ENCODE results near the gene RNF13. TPM values are rescaled to one million over a fixed set of nuclear protein-coding genes. Genes with fewer than 3 reads are reported as not detected.
"Not testable (repeated sequence)": the region's sequence is repeated elsewhere in the genome, so short reads cannot be mapped to it uniquely, and the experiment has no call there.

RNF13 gene
- total RNA-seq, 1 donor from 2014 or later: 26.9 TPM

- Mint-ChIP-seq H3K27me3 (ENCODE audit: low read depth) (no peaks in the 10 kb centered on the region), H3K4me3 (no peak overlapping the region), H3K27ac (ENCODE audit: unreplicated experiment) (no peak overlapping the region), H3K9me3 (peaks cover 2% of the 10 kb centered on the region), H3K4me1 (peaks cover 6% of the 10 kb centered on the region), H3K36me3 (ENCODE audit: low read depth) (peaks cover 10% of the 10 kb centered on the region)
- no peak for TF ChIP-seq CTCF (conservative IDR thresholded peaks at IDR 0.05)
- no peak for DNase-seq (ENCODE audit: low read depth, low spot score)
These were observed 164.4 kb downstream of the RNF13 start for GRCh38 chr3:149977386-149977785.

DNA sequence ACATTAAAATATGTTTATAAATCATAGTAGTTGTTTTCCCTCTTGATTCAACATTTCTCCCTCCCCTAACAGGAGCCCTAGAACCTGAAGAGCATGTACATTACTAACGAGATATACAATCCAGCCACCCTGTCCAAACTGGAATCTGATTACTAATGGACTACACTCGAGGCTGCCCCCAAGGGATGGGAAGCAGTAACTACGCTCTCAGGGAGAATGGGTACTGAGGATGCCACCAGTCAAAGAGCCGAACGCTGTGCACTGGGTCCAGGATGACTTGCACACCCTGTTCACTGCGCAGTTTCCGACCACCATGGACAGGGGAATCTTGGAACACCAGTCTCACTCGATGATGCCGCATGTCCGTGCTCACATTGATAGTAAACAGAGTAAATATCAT, 169.0 kb downstream of the RNF13 start:
- not testable (repeated sequence) for H3K9me3 Mint-ChIP-seq; H3K27ac Mint-ChIP-seq (ENCODE audit: unreplicated experiment); H3K4me3 Mint-ChIP-seq; H3K27me3 Mint-ChIP-seq (ENCODE audit: low read depth); DNase-seq (ENCODE audit: low read depth, low spot score); H3K4me1 Mint-ChIP-seq
- H3K36me3 Mint-ChIP-seq (ENCODE audit: low read depth): peaks cover 10% of the 10 kb centered on the region

DNA sequence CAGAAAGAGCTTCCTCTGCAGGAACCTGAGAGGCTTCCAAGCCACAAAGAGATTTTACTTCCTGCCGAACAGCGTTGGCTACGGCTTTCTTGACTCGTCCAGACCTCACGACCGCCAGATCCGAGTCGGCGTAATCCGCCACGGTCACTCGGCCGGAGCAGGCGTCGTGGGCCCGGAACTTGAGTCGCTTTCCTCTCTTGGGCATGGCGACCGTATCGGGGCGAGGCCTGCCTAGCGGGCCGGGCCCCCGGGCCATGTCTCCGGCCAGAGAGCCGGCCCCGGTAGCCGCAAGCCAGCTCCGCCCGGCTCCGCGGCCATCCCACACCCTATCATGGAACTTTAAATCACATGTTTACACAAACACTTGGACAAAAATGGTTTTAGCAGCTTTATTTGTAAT, 170.0 kb downstream of the RNF13 start:
- not testable (repeated sequence) for DNase-seq (ENCODE audit: low read depth, low spot score); H3K27me3 Mint-ChIP-seq (ENCODE audit: low read depth); H3K36me3 Mint-ChIP-seq (ENCODE audit: low read depth); H3K9me3 Mint-ChIP-seq; H3K4me1 Mint-ChIP-seq; H3K4me3 Mint-ChIP-seq; H3K27ac Mint-ChIP-seq (ENCODE audit: unreplicated experiment)

DNA sequence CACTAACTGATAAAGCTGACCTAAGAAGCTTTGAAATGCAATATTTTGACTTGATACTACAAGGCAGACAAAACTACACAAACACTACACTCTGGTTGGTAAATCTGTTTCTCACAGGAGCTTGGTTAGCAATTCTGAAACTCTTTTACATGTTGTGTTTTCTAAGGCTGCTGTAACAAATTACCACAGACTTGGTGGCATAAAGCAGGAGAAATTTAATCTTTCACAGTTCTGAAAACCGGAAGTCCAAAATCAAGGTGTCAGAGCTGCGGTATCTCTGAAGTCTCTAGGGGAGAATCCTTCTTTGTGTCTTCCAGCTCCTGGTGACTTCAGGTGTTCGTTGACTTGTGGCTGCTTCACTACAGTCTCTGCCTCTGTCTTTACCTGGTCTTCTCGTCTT, 170.6 kb downstream of the RNF13 start:
- no peak for DNase-seq (ENCODE audit: low read depth, low spot score)
- Mint-ChIP-seq H3K4me3 (no peak overlapping the region), H3K9me3 (peaks cover 2% of the 10 kb centered on the region), H3K27me3 (ENCODE audit: low read depth) (no peaks in the 10 kb centered on the region), H3K27ac (ENCODE audit: unreplicated experiment) (no peak overlapping the region), H3K36me3 (ENCODE audit: low read depth) (peaks cover 4% of the 10 kb centered on the region), H3K4me1 (no peaks in the 10 kb centered on the region)
- TF ChIP-seq CTCF (conservative IDR thresholded peaks at IDR 0.05): no peak

DNA sequence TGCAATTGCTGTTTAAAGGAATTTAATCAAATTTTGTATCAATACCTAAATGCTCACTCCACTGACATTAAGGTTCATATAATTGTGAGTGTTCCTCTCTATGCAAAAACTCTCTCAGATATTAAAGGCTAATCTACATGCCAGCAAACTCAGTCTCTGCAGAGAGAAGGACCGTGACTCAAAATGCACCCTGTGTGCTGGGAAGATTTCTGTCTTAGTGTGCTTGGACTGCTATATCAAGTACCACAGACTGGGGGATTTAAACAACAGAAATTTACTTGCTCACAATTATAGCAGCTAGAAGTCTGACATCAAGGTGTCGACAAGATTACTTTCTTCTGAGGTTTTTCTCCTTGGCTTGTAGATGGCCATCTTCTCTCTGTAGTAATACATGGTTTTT, 176.3 kb downstream of the RNF13 start:
- Mint-ChIP-seq H3K27me3 (ENCODE audit: low read depth) (no peaks in the 10 kb centered on the region), H3K27ac (ENCODE audit: unreplicated experiment) (no peak overlapping the region), H3K9me3 (peaks cover 5% of the 10 kb centered on the region), H3K4me1 (no peaks in the 10 kb centered on the region), H3K36me3 (ENCODE audit: low read depth) (peaks cover 7% of the 10 kb centered on the region), H3K4me3 (no peak overlapping the region)
- no peak for DNase-seq (ENCODE audit: low read depth, low spot score)
- no peak for TF ChIP-seq CTCF (conservative IDR thresholded peaks at IDR 0.05)

- Mint-ChIP-seq H3K27ac (ENCODE audit: unreplicated experiment) (no peak overlapping the region), H3K9me3 (peaks cover 14% of the 10 kb centered on the region), H3K4me3 (no peak overlapping the region), H3K36me3 (ENCODE audit: low read depth) (peaks cover 13% of the 10 kb centered on the region), H3K4me1 (no peaks in the 10 kb centered on the region), H3K27me3 (ENCODE audit: low read depth) (no peaks in the 10 kb centered on the region)
- TF ChIP-seq CTCF (conservative IDR thresholded peaks at IDR 0.05): no peak
- DNase-seq (ENCODE audit: low read depth, low spot score): no peak
These were observed 177.5 kb downstream of the RNF13 start for GRCh38 chr3:149990423-149990948.

Data from neural crest cell (in vitro differentiated cells).